Brain microvascular endothelial cell (primary cell): ENCODE results near the gene CCDC88B.

ENCODE experiments used
- DNase-seq: peaks from one replicate; pipeline ENCODE4 v3.0.0-alpha.2; 2020
- H3K27ac ChIP-seq: fragments of 250-450 bp; sonication (Bioruptor Pico); 2 replicates; pipeline ENCODE4 v1.5.1; 2020; ENCODE audit warnings: mild to moderate bottlenecking, moderate library complexity
- H3K27me3 ChIP-seq: fragments of 250-450 bp; sonication (Bioruptor Pico); replicated peaks from 2 replicates; pipeline ENCODE4 v1.5.1; 2020; ENCODE audit warnings: mild to moderate bottlenecking
- H3K36me3 ChIP-seq: fragments of 250-450 bp; sonication (Bioruptor Pico); replicated peaks from 2 replicates; pipeline ENCODE4 v1.5.1; 2020; ENCODE audit warnings: mild to moderate bottlenecking
- H3K4me3 ChIP-seq: 2 replicates; pipeline ENCODE4 v1.5.1; 2011; ENCODE audit warnings: low read depth, mild to moderate bottlenecking, control low read depth, low read length, moderate library complexity
- CTCF ChIP-seq: IDR thresholded peaks from 2 replicates; pipeline ENCODE4 v1.5.1; 2011; ENCODE audit warnings: low read depth, mild to moderate bottlenecking, moderate library complexity, low read length, control low read depth, inconsistent platforms; ENCODE audit errors: missing control alignments
- in situ Hi-C: cut with HindIII; loops from 2 replicates; pipeline ENCODE4 v1.10.0; 2017; ENCODE audit warnings: low sequenced_read_pairs, low pct_ligation_motif_present

Gene CCDC88B

GRCh38 chr11:64389851-64390250, 49.8 kb downstream of the CCDC88B start:
- Histone ChIP-seq H3K27ac (no peak overlapping the region), H3K36me3 (no peaks in the 10 kb centered on the region), H3K4me3 (no peak overlapping the region), H3K27me3 (no peaks in the 10 kb centered on the region)
- in situ Hi-C loops, result no loop called here
- no peak for TF ChIP-seq CTCF
- DNase-seq, result no peak

- Histone ChIP-seq H3K27me3 (no peaks in the 10 kb centered on the region), H3K4me3 (no peak overlapping the region), H3K27ac (no peak overlapping the region), H3K36me3 (no peaks in the 10 kb centered on the region)
- no peak for DNase-seq
- TF ChIP-seq CTCF, result no peak
- in situ Hi-C loops, result no loop called here
Measured at GRCh38 chr11:64390558-64390957, 50.6 kb downstream of the CCDC88B start.

GRCh38 chr11:64391839-64392238, 51.8 kb downstream of the CCDC88B start:
- no peak overlapping the region for H3K4me3 ChIP-seq
- no peaks in the 10 kb centered on the region for H3K27me3 ChIP-seq
- H3K36me3 ChIP-seq, result no peaks in the 10 kb centered on the region
- in situ Hi-C loops, result no loop called here
- no peak overlapping the region for H3K27ac ChIP-seq
- TF ChIP-seq CTCF, result no peak
- DNase-seq, result no peak

- no peaks in the 10 kb centered on the region for H3K27me3 ChIP-seq
- TF ChIP-seq CTCF, result no peak
- in situ Hi-C loops, result no loop called here
- H3K36me3 ChIP-seq, result no peaks in the 10 kb centered on the region
- no peak overlapping the region for H3K4me3 ChIP-seq
- no peak for DNase-seq
- H3K27ac ChIP-seq, result no peak overlapping the region
Measured at GRCh38 chr11:64395545-64396078, 55.6 kb downstream of the CCDC88B start.

- DNase-seq, result no peak
Measured at GRCh38 chr11:64396079-64396591, 56.1 kb downstream of the CCDC88B start.

More at GRCh38 chr11:64396079-64396591, 56.1 kb downstream of the CCDC88B start:
- Histone ChIP-seq H3K4me3 (no peak overlapping the region), H3K36me3 (no peaks in the 10 kb centered on the region), H3K27me3 (no peaks in the 10 kb centered on the region), H3K27ac (no peak overlapping the region)
- no peak for TF ChIP-seq CTCF
- in situ Hi-C loops, result no loop called here
